ENCODE results near the gene TASOR. TPM values are rescaled to one million over a fixed set of nuclear protein-coding genes. Genes with fewer than 3 reads are reported as not detected.
"Not testable (repeated sequence)": the region's sequence is repeated elsewhere in the genome, so short reads cannot be mapped to it uniquely, and the experiment has no call there.

Gene TASOR
- total RNA-seq, 1 donor from 2014 or later = 25.8 TPM

DNA sequence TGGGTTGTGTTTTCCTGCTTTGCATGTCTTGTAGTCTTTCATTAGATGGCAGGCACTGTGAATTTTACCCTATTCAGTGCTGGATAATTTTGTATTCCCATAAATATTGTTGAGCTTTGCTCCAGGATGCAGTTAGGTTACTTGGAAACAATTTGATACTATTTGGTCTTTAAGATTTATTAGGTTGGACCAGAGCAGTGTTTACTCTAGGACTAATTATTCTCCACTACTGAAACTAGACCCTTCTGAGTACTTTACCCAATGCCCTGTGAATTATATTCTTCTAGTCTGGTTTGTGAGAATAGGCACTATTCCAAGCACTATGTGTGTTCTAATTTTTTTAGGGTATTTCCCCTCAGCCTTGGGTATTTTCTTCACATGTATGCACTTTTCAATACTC lies 37.8 kb upstream of the TASOR start:
- no peak for DNase-seq
- no peak overlapping the region for H3K4me3 ChIP-seq
- H3K27me3 ChIP-seq (ENCODE audit: low read depth) = no peaks in the 10 kb centered on the region
- intact Hi-C loops (cut with micrococcal nuclease) = no loop called here
- H3K36me3 ChIP-seq = peaks cover 2% of the 10 kb centered on the region
- TF ChIP-seq, protein P1, sequence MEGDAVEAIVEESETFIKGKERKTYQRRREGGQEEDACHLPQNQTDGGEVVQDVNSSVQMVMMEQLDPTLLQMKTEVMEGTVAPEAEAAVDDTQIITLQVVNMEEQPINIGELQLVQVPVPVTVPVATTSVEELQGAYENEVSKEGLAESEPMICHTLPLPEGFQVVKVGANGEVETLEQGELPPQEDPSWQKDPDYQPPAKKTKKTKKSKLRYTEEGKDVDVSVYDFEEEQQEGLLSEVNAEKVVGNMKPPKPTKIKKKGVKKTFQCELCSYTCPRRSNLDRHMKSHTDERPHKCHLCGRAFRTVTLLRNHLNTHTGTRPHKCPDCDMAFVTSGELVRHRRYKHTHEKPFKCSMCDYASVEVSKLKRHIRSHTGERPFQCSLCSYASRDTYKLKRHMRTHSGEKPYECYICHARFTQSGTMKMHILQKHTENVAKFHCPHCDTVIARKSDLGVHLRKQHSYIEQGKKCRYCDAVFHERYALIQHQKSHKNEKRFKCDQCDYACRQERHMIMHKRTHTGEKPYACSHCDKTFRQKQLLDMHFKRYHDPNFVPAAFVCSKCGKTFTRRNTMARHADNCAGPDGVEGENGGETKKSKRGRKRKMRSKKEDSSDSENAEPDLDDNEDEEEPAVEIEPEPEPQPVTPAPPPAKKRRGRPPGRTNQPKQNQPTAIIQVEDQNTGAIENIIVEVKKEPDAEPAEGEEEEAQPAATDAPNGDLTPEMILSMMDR (IDR thresholded peaks at IDR 0.05; ENCODE audit: borderline replicate concordance) = no peak
- peaks cover 3% of the 10 kb centered on the region for H3K9me3 ChIP-seq (replicated peaks)
- no peak overlapping the region for H3K27ac ChIP-seq (replicated peaks)
- no peaks in the 10 kb centered on the region for H3K4me1 ChIP-seq

DNA sequence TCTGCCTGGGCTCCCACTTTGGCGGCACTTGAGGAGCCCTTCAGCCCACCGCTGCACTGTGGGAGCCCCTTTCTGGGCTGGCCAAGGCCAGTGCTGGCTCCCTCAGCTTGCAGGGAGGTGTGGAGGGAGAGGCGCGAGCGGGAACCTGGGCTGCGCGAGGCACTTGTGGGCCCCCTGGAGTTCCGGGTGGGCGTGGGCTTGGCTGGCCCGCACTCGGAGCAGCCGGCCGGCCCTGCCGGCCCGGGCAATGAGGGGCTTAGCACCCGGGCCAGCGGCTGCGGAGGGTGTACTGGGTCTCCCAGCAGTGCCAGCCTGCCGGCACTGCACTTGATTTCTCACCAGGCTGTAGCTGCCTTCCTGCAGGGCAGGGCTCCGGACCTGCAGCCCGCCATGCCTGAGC lies 35.7 kb upstream of the TASOR start:
- H3K4me3 ChIP-seq; H3K27ac ChIP-seq (replicated peaks); H3K4me1 ChIP-seq; intact Hi-C loops (cut with micrococcal nuclease); H3K27me3 ChIP-seq (ENCODE audit: low read depth); DNase-seq; H3K36me3 ChIP-seq: not testable (repeated sequence)
- peaks cover 13% of the 10 kb centered on the region for H3K9me3 ChIP-seq (replicated peaks)

DNA sequence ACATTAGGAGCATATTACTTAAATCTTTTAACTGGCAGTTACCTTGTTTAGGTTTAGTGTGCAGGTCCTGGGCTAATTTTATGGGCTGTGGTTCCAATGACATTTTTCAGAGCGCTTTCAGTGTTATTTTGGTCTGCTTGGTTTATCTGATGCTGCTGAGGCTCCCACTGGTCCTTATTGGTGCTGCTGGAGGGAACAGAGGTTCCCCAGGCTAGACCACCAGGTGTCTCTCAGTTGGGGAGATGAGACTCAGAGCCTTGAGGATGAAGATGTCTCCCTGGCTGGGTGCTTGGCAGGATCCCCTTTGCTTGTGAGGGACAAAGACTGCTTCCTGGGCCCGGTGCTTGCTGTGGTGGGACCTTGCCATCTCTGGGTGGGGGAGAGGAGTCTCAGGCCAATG lies 28.3 kb upstream of the TASOR start:
- H3K4me3 ChIP-seq = no peak overlapping the region
- TF ChIP-seq, protein P1 (IDR thresholded peaks at IDR 0.05; ENCODE audit: borderline replicate concordance) = no peak
- no peaks in the 10 kb centered on the region for H3K36me3 ChIP-seq
- intact Hi-C loops (cut with micrococcal nuclease) = no loop called here
- no peak overlapping the region for H3K27ac ChIP-seq (replicated peaks)
- no peaks in the 10 kb centered on the region for H3K27me3 ChIP-seq (ENCODE audit: low read depth)
- no peak for DNase-seq
- H3K9me3 ChIP-seq (replicated peaks) = peaks cover 18% of the 10 kb centered on the region
- no peaks in the 10 kb centered on the region for H3K4me1 ChIP-seq

DNA sequence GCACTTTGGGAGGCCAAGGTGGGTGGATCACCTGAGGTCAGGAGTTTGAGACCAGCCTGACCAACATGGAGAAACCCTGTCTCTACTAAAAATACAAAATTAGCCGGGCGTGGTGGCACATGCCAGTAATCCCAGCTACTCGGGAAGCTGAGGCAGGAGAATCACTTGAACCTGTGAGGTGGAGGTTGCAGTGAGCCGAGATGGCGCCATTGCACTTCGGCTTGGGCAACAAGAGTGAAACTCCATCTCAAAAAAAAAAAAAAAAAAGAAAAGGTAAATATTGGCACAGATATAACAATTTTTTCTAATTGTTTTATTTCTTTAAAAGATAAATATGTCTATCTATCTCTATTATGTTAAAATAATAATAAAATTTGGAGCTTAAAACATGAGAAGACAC lies 24.3 kb upstream of the TASOR start:
- H3K36me3 ChIP-seq; H3K4me3 ChIP-seq; H3K4me1 ChIP-seq; H3K27ac ChIP-seq (replicated peaks); DNase-seq; H3K9me3 ChIP-seq (replicated peaks); intact Hi-C loops (cut with micrococcal nuclease); H3K27me3 ChIP-seq (ENCODE audit: low read depth): not testable (repeated sequence)

DNA sequence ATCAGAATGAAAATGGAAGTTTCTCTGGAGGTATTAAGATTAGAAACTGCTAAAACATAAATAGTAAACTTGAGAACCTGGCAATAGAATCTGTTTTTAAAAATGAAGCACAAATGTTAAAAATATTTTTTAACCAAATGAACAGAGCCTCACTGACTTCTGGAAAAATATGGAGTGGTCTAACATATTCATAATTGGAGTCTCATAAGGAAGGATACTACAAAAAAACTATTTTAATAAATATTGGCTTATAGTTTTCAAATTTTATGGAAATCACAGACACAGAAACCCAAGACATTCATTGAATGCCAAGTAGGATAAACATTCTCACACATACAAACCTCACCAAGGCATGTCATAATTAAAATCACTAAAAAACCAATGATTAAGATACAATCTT lies 23.6 kb upstream of the TASOR start:
- intact Hi-C loops (cut with micrococcal nuclease) = no loop called here
- H3K27ac ChIP-seq (replicated peaks) = no peak overlapping the region
- no peak for DNase-seq
- no peaks in the 10 kb centered on the region for H3K36me3 ChIP-seq
- peaks cover 9% of the 10 kb centered on the region for H3K9me3 ChIP-seq (replicated peaks)
- no peak overlapping the region for H3K4me3 ChIP-seq
- peaks cover 3% of the 10 kb centered on the region for H3K4me1 ChIP-seq
- TF ChIP-seq, protein P1 (IDR thresholded peaks at IDR 0.05; ENCODE audit: borderline replicate concordance) = no peak
- no peaks in the 10 kb centered on the region for H3K27me3 ChIP-seq (ENCODE audit: low read depth)

DNA sequence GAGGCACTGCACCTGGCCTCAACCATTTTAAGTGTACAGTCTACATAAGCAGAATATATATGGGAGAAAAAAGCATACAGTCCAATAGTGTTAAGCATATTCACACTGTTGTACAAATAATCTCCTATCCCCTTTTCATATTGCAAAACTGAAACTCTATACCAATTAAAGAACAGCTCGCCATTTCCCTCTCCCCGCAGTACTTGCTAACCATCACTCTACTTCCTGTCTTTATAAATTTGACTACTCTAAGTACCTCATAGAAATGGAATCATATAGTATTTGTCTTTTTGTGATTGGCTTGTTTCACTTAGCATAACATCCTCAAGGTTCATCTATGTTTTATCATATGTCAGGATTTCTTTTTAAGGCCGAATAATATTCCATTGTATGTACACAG lies 21.6 kb upstream of the TASOR start:
- Histone ChIP-seq H3K27ac (replicated peaks) (no peak overlapping the region), H3K27me3 (ENCODE audit: low read depth) (no peaks in the 10 kb centered on the region), H3K36me3 (no peaks in the 10 kb centered on the region), H3K4me1 (peaks cover 3% of the 10 kb centered on the region), H3K4me3 (no peak overlapping the region), H3K9me3 (replicated peaks) (peaks cover 9% of the 10 kb centered on the region)
- intact Hi-C loops (cut with micrococcal nuclease) = loop anchor here (5.0 kb wide), 1 partner anchor 93 kb away; no protein-coding TSS in a partner anchor
- TF ChIP-seq, protein P1 (IDR thresholded peaks at IDR 0.05; ENCODE audit: borderline replicate concordance) = no peak
- DNase-seq = no peak

All from left ventricle myocardium inferior (tissue), 1 donor.